Upper lobe of left lung (tissue), 6 donors: ENCODE results near the gene TKFC. TPM values are rescaled to one million over a fixed set of nuclear protein-coding genes. Genes with fewer than 3 reads are reported as not detected.

Source experiments
- ATAC-seq, 2 donors: fragments of 200-7000 bp; cut with Tn5 transposase; one replicate each; pipeline ENCODE4 v1.9.1; 2022; ENCODE audit warnings: mild to moderate bottlenecking in 2 of 2, moderate library complexity in 2 of 2; ENCODE audit not compliant: low FRiP score in 2 of 2
- DNase-seq, 2 donors: peaks; one replicate each; pipeline ENCODE4 v3.0.0-alpha.2; 2019 to 2020
- H3K27ac ChIP-seq, 4 donors: fragments of 200-600 bp; sonication (generic); one replicate each; pipeline ENCODE4 v1.5.1; 2016 to 2019
- H3K27me3 ChIP-seq, 4 donors: fragments of 200-600 bp; sonication (generic); one replicate each; pipeline ENCODE4 v1.5.1; 2017 to 2019
- H3K36me3 ChIP-seq, 4 donors: fragments of 200-600 bp; sonication (generic); one replicate each; pipeline ENCODE4 v1.5.1; 2016 to 2019
- H3K4me1 ChIP-seq, 4 donors: fragments of 200-600 bp; sonication (generic); one replicate each; pipeline ENCODE4 v1.5.1; 2018 to 2019
- H3K4me3 ChIP-seq, 4 donors: fragments of 200-600 bp; sonication (generic); one replicate each; pipeline ENCODE4 v1.5.1; 2017 to 2019; ENCODE audit warnings: mild to moderate bottlenecking in 2 of 4, moderate library complexity in 1 of 4
- H3K9me3 ChIP-seq, 4 donors: fragments of 200-600 bp; sonication (generic); one replicate each; pipeline ENCODE4 v1.5.1; 2018 to 2019
- EP300 ChIP-seq, 4 donors: sonication (generic); formaldehyde crosslinking; IDR thresholded peaks; one replicate each; pipeline ENCODE4 v1.5.1; 2017; ENCODE audit warnings: antibody characterized with exemption in 4 of 4, control low read depth in 2 of 4
- POLR2A ChIP-seq, 4 donors: fragments of 450-650 bp; IDR thresholded peaks; one replicate each; pipeline ENCODE4 v1.5.1; 2016 to 2017; ENCODE audit warnings: antibody characterized with exemption in 4 of 4, mild to moderate bottlenecking in 2 of 4
- POLR2AphosphoS5 ChIP-seq, 2 donors: sonication (generic); formaldehyde crosslinking; IDR thresholded peaks; one replicate each; pipeline ENCODE4 v1.5.1; 2017; ENCODE audit warnings: antibody characterized with exemption in 2 of 2
- WGBS, 2 donors: methylation state at CpG; one replicate each; pipeline ENCODE4 v1.1.5; 2017 to 2018; 5-methylcytosine and 5-hydroxymethylcytosine counted together
- total RNA-seq, 6 donors: library from RNA; depleted of rRNA in 4 of 6; stranded (reverse); fragments of >200 nt in 4 of 6; gene quantifications; one replicate each; pipeline versions ENCODE4 v1.1.0 to v1.2.1, GENCODE V29; 2016 to 2021
- TF ChIP-seq, protein P1 (sequence below), 6 experiments: fragments of 450-650 bp in 4 of 6; fragments of 200-600 bp in 2 of 6; sonication (generic) in 2 of 6; IDR thresholded peaks; one replicate each; pipeline ENCODE4 v1.5.1; 2016 to 2019; ENCODE audit warnings: antibody characterized with exemption in 6 of 6
- donor health status: DM: no; HTN: no; CAD: no; lungs with moderate emphysema.
- donor health status: DM: no; HTN: yes; CAD: no; lungs with severe emphysema.

Gene TKFC
- total RNA-seq, 6 donors from 2014 or later: 26.4 to 75.4 (median 36.1) TPM

- no peak for ATAC-seq
- peaks cover 3 to 30% (median 21%) of the 10 kb centered on the region in 4 donors for H3K36me3 ChIP-seq
- no peaks in the 10 kb centered on the region for H3K9me3 ChIP-seq
- peak overlapping the region in 3 of 4 donors; percentile 24 to 62 (median 49) for H3K27ac ChIP-seq
- peaks cover 21 to 28% (median 22%) of the 10 kb centered on the region in 4 donors for H3K4me1 ChIP-seq
- DNase-seq: no peak
- no peaks in the 10 kb centered on the region for H3K27me3 ChIP-seq
- TF ChIP-seq POLR2AphosphoS5 (IDR thresholded peaks at IDR 0.05) (no peak), POLR2A (IDR thresholded peaks at IDR 0.05) (no peak), EP300 (IDR thresholded peaks at IDR 0.05) (no peak)
- TF ChIP-seq, protein P1, sequence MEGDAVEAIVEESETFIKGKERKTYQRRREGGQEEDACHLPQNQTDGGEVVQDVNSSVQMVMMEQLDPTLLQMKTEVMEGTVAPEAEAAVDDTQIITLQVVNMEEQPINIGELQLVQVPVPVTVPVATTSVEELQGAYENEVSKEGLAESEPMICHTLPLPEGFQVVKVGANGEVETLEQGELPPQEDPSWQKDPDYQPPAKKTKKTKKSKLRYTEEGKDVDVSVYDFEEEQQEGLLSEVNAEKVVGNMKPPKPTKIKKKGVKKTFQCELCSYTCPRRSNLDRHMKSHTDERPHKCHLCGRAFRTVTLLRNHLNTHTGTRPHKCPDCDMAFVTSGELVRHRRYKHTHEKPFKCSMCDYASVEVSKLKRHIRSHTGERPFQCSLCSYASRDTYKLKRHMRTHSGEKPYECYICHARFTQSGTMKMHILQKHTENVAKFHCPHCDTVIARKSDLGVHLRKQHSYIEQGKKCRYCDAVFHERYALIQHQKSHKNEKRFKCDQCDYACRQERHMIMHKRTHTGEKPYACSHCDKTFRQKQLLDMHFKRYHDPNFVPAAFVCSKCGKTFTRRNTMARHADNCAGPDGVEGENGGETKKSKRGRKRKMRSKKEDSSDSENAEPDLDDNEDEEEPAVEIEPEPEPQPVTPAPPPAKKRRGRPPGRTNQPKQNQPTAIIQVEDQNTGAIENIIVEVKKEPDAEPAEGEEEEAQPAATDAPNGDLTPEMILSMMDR (IDR thresholded peaks at IDR 0.05): no peak
- 82 to 87% methylated on average over 4 to 8 of the region's 9 CpGs for WGBS, 2 donors
- H3K4me3 ChIP-seq: no peak overlapping the region
These were observed 24.3 kb downstream of the TKFC start for GRCh38 chr11:61357233-61357893.

DNA sequence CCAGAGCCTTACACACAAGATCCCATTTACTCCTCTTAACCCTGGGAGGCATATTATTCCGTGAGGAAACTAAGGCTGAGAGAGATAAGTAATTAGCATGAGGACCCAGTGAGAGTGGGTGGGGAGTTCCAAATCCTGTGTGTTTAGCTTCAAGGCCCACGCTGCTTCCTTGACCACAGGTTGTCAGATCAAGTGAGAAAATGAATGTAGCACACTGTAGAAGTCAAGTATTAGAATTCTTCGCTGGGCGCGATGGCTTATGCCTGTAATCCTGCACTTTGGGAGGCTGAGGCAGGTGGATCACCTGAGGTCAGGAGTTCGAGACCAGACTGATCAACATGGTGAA, 24.8 kb downstream of the TKFC start:
- no peak for DNase-seq
- no peak overlapping the region for H3K4me3 ChIP-seq
- H3K9me3 ChIP-seq: no peaks in the 10 kb centered on the region
- TF ChIP-seq, protein P1 (IDR thresholded peaks at IDR 0.05): no peak
- TF ChIP-seq EP300 (IDR thresholded peaks at IDR 0.05) (no peak), POLR2AphosphoS5 (IDR thresholded peaks at IDR 0.05) (no peak), POLR2A (IDR thresholded peaks at IDR 0.05) (no peak)
- no peaks in the 10 kb centered on the region for H3K27me3 ChIP-seq
- peaks cover 3 to 25% (median 16%) of the 10 kb centered on the region in 4 donors for H3K36me3 ChIP-seq
- H3K27ac ChIP-seq: peak overlapping the region in 2 of 4 donors; percentile 49 to 62
- H3K4me1 ChIP-seq: peaks cover 23 to 31% (median 24%) of the 10 kb centered on the region in 4 donors
- ATAC-seq: no peak
- 86 to 94% methylated on average over 6 of the region's 6 CpGs for WGBS, 2 donors

DNA sequence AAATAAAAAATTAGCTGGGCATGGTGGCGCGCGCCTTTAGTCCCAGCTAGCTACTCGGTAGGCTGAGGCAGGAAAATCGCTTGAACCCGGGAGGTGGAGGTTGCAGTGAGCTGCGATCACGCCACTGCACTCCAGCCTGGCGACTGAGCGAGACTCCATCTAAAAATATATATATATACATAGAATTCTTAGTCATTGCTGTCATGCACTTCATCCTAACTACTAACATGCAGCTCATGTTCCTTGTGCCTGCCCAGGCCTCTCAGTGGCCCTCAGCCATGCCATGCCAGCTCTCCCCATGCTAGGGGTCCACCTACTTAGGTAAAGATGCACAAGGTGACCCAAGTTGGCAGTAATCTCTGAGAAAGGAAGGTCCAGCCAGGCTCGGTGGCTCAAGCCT, 25.5 kb downstream of the TKFC start:
- Histone ChIP-seq H3K9me3 (no peaks in the 10 kb centered on the region), H3K4me3 (no peak overlapping the region), H3K36me3 (peaks cover 0 to 18% (median 10%) of the 10 kb centered on the region in 4 donors), H3K4me1 (peaks cover 30 to 38% (median 31%) of the 10 kb centered on the region in 4 donors), H3K27me3 (no peaks in the 10 kb centered on the region), H3K27ac (no peak overlapping the region)
- ATAC-seq (no peak), DNase-seq (no peak)
- no peak for TF ChIP-seq EP300 (IDR thresholded peaks at IDR 0.05)
- TF ChIP-seq POLR2A (IDR thresholded peaks at IDR 0.05): no peak
- no peak for TF ChIP-seq POLR2AphosphoS5 (IDR thresholded peaks at IDR 0.05)
- TF ChIP-seq, protein P1 (IDR thresholded peaks at IDR 0.05): no peak
- WGBS, 2 donors: 93 to 96% methylated on average over 11 of the region's 11 CpGs

DNA sequence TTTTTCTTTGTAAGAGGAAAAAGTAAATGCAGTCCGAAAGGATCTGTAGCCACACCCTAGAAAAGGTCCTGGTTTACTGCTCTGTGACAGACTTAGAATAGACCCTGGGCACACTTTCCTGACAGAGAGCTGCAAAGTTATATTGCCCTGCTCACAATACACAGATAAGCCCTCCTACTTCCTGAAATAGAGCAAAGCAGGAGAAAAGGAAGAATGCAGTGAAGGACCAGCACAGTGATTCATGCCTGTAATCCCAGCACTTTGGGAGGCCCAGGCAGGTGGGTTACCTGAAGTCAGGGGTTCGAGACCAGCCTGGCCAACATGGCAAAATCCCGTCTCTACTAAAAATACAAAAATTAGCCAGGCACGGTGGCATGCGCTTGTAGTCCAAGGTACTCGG, 26.5 kb downstream of the TKFC start:
- ATAC-seq (no peak), DNase-seq (no peak)
- WGBS, 2 donors: 78 to 89% methylated on average over 6 of the region's 6 CpGs
- Histone ChIP-seq H3K36me3 (peaks cover 3 to 17% (median 10%) of the 10 kb centered on the region in 4 donors), H3K27ac (peak overlapping the region in 2 of 4 donors; percentile 5 to 97), H3K9me3 (no peaks in the 10 kb centered on the region), H3K4me1 (peaks cover 31 to 41% (median 34%) of the 10 kb centered on the region in 4 donors), H3K27me3 (no peaks in the 10 kb centered on the region), H3K4me3 (no peak overlapping the region)
- TF ChIP-seq POLR2AphosphoS5 (IDR thresholded peaks at IDR 0.05) (no peak), POLR2A (IDR thresholded peaks at IDR 0.05) (no peak), EP300 (IDR thresholded peaks at IDR 0.05) (no peak)
- TF ChIP-seq, protein P1 (IDR thresholded peaks at IDR 0.05): no peak
